Posterior vena cava (tissue), 2 donors: ENCODE measurements around the gene SLC25A22. TPM values are rescaled to one million over a fixed set of nuclear protein-coding genes. Genes with fewer than 3 reads are reported as not detected.

Source experiments
- DNase-seq: peaks from one replicate; pipeline ENCODE4 v3.0.0-alpha.2; 2020; ENCODE audit warnings: low spot score
- intact Hi-C, 2 donors: fragments of 100-400 bp; cut with DNase I; formaldehyde crosslinking; loops; one replicate each; pipeline versions ENCODE4 v1.14.1 to v1.14.2; 2022 to 2023
- total RNA-seq, 2 donors: library from RNA; stranded (reverse); fragmentation: NEBNext Ultra II Directional; extraction: Animal tissue kit (Norgen Biotek cat#: 25700); gene quantifications; one replicate each; pipeline ENCODE4 v1.2.1, GENCODE V29; 2021
- donor health status: DM: yes; HTN: yes; CAD: no.
- donor health status: DM: yes; HTN: yes; CAD: no.

The SLC25A22 gene
- total RNA-seq, 2 donors from 2014 or later: 10.6 to 11.2 TPM

DNA sequence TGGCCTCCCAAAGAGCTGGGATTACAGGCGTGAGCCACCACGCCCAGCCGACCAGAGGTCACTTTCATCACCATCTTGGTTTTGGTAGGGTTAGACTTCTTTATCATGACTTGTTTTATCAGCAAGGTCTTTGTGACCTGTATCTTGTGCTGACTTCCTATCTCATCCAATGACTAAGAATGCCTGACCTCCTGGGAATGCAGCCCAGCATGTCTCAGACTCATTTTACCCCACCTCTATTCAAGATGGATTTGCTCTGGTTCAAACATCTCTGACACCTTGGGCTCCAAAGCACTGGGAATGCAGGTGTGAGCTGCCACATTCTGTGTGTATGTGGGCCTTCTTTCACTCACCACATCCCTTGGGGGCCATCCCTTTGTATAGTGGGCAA lies 55.9 kb downstream of the SLC25A22 start:
- DNase-seq: no peak
- intact Hi-C loops: loop anchor here in 1 of 2 donors (10.0 kb wide), 1 partner anchor 63 kb away; the partner anchor contains the start of genes PIDD1 and RPLP2

Other genes starting within 250 kb of the SLC25A22 start
- under 1 TPM; 0.43 to 0.56 TPM for gene LMNTD2, start 237.5 kb downstream of the SLC25A22 start, total RNA-seq
- gene RASSF7, start 237.3 kb downstream of the SLC25A22 start, total RNA-seq: 1 to 10 TPM; 2.1 to 2.6 TPM
- gene PHRF1, start 221.8 kb downstream of the SLC25A22 start, total RNA-seq: 10 to 100 TPM; 18.3 to 20.8 TPM
- 10 to 100 TPM; 10.3 to 16.4 TPM for gene IRF7, start 182.3 kb downstream of the SLC25A22 start, total RNA-seq
- gene CDHR5, start 173.3 kb downstream of the SLC25A22 start, total RNA-seq: under 1 TPM in 1 of 2 donors, not detected in 1; 0.10 TPM
- not detected for gene SCT, start 171.1 kb downstream of the SLC25A22 start, total RNA-seq
- under 1 TPM; 0.48 to 0.51 TPM for gene DRD4, start 161.0 kb downstream of the SLC25A22 start, total RNA-seq
- gene DEAF1, start 103.1 kb downstream of the SLC25A22 start, total RNA-seq: 10 to 100 TPM; 22.9 to 25.5 TPM
- 10 to 100 TPM; 13.5 to 19.3 TPM for gene TMEM80, start 102.5 kb downstream of the SLC25A22 start, total RNA-seq
- gene EPS8L2, start 92.0 kb downstream of the SLC25A22 start, total RNA-seq: 10 to 100 TPM; 23.8 to 38.3 TPM
- gene TALDO1, start 50.8 kb downstream of the SLC25A22 start, total RNA-seq: 100 to 1,000 TPM in 1 of 2 donors, 10 to 100 TPM in 1; 76.8 to 109 TPM
- gene GATD1, start 20.8 kb downstream of the SLC25A22 start, total RNA-seq: 10 to 100 TPM; 33.0 to 38.8 TPM
- not detected for gene CEND1, start 8.2 kb downstream of the SLC25A22 start, total RNA-seq
- gene PIDD1, start 7.0 kb upstream of the SLC25A22 start, total RNA-seq: 1 to 10 TPM; 6.0 to 6.5 TPM
- 1,000 to 10,000 TPM; 1,286 to 1,386 TPM for gene RPLP2, start 11.7 kb upstream of the SLC25A22 start, total RNA-seq
- 10 to 100 TPM; 80.7 to 85.5 TPM for gene PNPLA2, start 20.6 kb upstream of the SLC25A22 start, total RNA-seq
- gene CRACR2B, start 29.6 kb upstream of the SLC25A22 start, total RNA-seq: 1 to 10 TPM; 3.5 to 4.3 TPM
- 100 to 1,000 TPM; 473 to 490 TPM for gene CD151, start 34.7 kb upstream of the SLC25A22 start, total RNA-seq
- 10 to 100 TPM; 63.9 to 91.4 TPM for gene POLR2L, start 44.2 kb upstream of the SLC25A22 start, total RNA-seq
- gene TSPAN4, start 44.6 kb upstream of the SLC25A22 start, total RNA-seq: 10 to 100 TPM; 75.7 to 97.3 TPM
- gene CHID1, start 112.5 kb upstream of the SLC25A22 start, total RNA-seq: 10 to 100 TPM; 57.9 to 88.5 TPM
- gene AP2A2, start 127.6 kb upstream of the SLC25A22 start, total RNA-seq: 100 to 1,000 TPM in 1 of 2 donors, 10 to 100 TPM in 1; 83.5 to 117 TPM
- not detected for gene MUC6, start 238.4 kb upstream of the SLC25A22 start, total RNA-seq